DMS79 (cell line): ENCODE measurements around the gene GPS1.

Experiments used
- DNase-seq: peaks from one replicate; lab custom pipeline; 2025; lab: John Stamatoyannopoulos, UW

The GPS1 gene

GRCh38 chr17:82051776-82052637 is at the start of gene GPS1, which contains the start of gene RFNG:
Gene GPS1 (plus strand): TSS chr17:82051898. CDS start chr17:82051932, 34 bp downstream.
Gene RFNG (minus strand): TSS chr17:82051811. CDS start chr17:82051766, 45 bp downstream.
- no peak for DNase-seq

- no peak for DNase-seq
These were observed 48.0 kb upstream of the GPS1 start for GRCh38 chr17:82003411-82004381.

- no peak for DNase-seq
These were observed 46.9 kb upstream of the GPS1 start for GRCh38 chr17:82004517-82005455.

GRCh38 chr17:82005701-82006348 is 45.9 kb upstream of the GPS1 start:
- DNase-seq = no peak

- DNase-seq = no peak
These were observed 45.0 kb upstream of the GPS1 start for GRCh38 chr17:82006468-82007227.

GRCh38 chr17:82007228-82007494 is 44.5 kb upstream of the GPS1 start:
- DNase-seq = no peak

- no peak for DNase-seq
These were observed 44.0 kb upstream of the GPS1 start for GRCh38 chr17:82007495-82008257.

- DNase-seq = no peak
These were observed 43.3 kb upstream of the GPS1 start for GRCh38 chr17:82008258-82008940.

- no peak for DNase-seq
These were observed 42.7 kb upstream of the GPS1 start for GRCh38 chr17:82008941-82009405.

GRCh38 chr17:82009413-82009812 is 42.3 kb upstream of the GPS1 start:
- no peak for DNase-seq

- DNase-seq = no peak
These were observed 40.8 kb upstream of the GPS1 start for GRCh38 chr17:82010575-82011525.

GRCh38 chr17:82011617-82012187 is 40.0 kb upstream of the GPS1 start:
- no peak for DNase-seq

- no peak for DNase-seq
These were observed 39.4 kb upstream of the GPS1 start for GRCh38 chr17:82012261-82012639.

GRCh38 chr17:82012640-82013295 is 38.9 kb upstream of the GPS1 start:
- peak; percentile 76 for DNase-seq

GRCh38 chr17:82013341-82013740 is 38.4 kb upstream of the GPS1 start:
- DNase-seq = no peak

GRCh38 chr17:82013772-82014321 is 37.9 kb upstream of the GPS1 start:
- no peak for DNase-seq

GRCh38 chr17:82014432-82014831 is 37.3 kb upstream of the GPS1 start:
- no peak for DNase-seq
